Stimulated activated CD4-positive, alpha-beta T cell treated with anti-CD3 and anti-CD28 coated beads, TNF-alpha, amount 100 ng/mL, for 24 hours (primary cell): ENCODE measurements around the gene CCSER1.
"Not testable (repeated sequence)": the region's sequence is repeated elsewhere in the genome, so short reads cannot be mapped to it uniquely, and the experiment has no call there.

ENCODE experiments used
- DNase-seq, 3 experiments: peaks; one replicate each; pipeline ENCODE4 v3.0.0-alpha.2; 2020; ENCODE audit warnings: low read depth in 3 of 3

CCSER1 gene

DNA sequence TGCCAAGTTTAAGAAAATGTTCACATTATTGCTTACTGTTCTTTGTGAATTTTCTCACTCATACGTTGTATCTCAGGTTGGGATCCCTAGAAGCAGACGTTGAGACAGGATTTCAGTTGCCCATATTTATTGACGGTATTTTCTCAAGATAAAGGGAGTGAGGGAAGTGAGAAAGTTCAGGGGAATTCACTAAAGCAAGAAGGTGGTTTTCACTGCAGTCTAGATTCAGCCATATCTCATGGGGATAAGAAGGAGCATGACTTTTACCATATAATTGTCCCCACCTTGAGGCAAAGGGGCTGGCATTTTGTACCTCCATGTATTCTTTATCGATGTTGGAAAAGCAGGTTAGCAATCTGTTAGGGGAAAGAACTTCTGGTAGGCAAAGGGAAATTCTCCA is 543.0 kb downstream of the CCSER1 start:
- DNase-seq = no peak

DNA sequence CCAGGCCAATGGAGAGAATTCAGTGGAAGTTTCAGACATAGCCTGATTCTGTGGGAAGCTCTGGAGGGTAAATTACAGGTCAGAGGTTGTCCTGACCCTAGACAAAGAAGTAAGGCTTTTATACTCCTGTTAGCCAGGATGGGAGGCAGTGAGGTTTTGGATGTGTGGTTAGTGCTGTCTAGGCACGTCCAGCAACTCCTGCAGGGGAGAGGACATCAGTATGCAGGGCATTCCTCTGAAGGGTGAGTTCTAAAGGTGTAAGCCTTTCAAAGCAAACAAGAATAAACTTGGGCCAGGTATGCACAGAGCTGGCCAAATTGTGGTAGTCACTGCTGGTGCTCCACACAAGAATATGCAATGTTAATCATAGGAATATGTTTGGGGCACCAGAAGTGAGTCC is 562.5 kb downstream of the CCSER1 start:
- DNase-seq = no peak

DNA sequence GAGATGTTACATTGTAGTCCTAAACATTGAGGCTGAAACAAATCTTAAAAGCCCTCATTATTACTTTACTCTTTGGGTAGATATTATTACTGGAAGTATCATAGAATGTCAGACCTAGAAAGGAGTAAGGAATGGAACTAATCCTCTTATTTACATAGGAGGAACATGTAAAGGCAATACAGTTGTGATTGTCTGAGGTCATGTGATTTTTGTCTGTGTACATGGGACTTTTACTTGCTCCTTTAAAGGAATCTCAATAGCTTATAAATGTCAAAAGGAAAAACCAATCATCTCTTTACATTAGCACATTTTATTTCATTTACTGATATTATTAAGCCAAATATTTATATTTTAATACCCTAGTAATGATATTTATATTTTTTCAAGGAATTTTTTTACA is 568.2 kb downstream of the CCSER1 start:
- no peak for DNase-seq

DNA sequence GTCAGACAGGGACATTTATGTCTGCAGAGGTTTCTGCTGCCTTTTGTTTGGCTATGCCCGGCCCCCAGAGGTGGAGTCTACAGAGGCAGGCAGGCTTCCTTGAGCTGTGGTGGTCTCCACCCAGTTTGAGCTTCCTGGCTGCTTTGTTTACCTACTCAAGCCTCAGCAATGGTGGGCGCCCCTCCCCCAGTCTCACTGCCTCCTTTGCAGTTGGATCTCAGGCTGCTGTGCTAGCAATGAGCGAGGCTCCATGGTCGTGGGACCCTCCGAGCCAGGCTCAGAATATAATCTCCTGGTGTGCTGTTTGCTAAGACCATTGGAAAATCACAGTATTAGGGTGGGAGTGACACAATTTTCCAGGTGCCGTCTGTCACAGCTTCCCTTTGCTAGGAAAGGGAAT is 578.3 kb downstream of the CCSER1 start:
- DNase-seq = not testable (repeated sequence)

DNA sequence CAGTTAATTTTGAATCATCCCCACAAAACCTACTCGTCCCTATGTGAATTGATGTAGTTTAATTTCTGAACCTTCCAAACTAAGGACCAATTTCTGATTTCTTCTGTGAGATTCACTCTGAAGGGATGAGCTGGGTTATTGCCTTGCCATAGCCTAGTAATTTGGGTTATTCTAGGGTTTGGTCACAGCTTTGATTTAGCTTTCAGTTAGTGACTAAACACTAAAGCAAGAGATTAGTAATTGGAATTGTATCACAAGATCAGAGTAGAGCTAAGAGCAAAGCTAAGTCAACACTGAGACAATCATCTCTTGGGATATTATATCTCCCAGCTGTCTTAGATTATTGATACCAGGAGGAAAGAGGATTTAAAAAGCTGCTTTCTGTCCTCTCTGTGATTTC is 588.0 kb downstream of the CCSER1 start:
- no peak for DNase-seq

DNA sequence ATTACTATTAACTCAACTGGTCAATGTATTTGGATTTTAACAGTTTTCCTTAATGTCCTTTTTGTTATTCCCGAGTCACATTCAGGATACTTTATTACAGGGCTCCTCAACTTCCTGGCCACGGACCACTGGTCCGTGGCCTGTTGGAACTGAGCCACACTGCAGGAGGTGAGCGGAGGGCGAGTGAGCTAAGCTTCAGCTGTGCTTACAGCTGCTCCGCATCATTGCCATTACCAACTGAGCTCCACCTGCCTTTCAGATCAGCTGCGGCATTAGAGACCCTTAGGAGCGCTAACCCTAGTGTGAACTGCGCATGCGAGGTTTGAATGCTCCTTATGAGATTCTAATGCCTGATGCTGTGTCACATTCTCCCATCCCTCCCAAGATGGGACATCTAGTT is 591.7 kb downstream of the CCSER1 start:
- DNase-seq = no peak

DNA sequence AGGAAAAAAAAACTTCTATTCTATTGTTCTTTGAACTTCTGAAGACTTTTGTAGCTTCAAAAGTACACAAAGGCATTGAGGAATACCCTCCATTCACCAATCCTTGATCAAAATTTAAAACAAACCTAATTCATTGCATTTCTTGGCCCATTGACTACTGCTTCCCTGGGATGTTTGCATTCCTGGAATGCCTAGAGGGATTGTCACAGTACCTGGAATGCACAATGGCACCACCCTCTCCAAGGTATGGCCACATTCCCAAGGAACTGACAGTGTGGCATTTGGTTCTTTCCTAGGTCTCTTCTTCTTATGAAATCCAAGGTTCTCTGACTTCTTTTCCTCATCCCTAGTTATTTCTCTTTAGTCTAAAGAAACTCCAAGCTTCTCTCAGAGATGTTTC is 600.7 kb downstream of the CCSER1 start:
- no peak for DNase-seq

DNA sequence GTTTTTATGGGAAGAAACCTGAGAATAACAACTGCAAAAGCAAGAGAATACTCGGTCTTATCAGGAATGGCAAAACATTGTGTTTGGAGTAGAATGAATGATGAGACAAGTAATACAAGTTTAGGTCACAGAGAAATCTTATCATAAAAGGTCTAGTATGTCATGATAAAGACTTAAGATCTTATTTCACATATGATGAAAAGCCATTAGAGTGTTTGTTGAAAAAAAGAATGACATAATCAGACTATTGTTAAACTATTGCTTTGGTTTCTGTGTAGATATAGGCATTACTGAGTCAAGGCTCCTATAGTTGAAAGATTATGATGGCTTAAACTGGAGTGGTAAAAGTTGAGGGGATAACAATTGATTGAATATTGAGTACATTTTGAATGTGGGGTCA is 603.6 kb downstream of the CCSER1 start:
- no peak for DNase-seq

DNA sequence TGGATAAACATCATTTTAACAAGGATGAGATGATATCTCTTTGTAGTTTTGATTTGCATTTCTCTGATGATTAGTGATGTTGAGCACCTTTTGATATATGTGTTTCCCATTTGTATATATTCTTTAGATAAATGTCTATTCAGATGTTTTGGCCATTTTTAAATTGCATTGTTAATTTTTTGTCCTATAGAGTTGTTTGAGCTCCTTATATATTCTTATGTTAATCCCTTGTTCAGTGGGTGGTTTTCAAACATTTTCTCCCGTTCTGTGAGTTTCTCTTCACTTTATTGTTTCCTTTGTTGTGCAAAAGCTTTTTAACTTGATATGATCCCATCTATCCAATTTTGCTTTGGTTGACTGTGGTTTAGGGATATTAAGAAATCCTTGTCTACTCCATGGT is 606.0 kb downstream of the CCSER1 start:
- no peak for DNase-seq

DNA sequence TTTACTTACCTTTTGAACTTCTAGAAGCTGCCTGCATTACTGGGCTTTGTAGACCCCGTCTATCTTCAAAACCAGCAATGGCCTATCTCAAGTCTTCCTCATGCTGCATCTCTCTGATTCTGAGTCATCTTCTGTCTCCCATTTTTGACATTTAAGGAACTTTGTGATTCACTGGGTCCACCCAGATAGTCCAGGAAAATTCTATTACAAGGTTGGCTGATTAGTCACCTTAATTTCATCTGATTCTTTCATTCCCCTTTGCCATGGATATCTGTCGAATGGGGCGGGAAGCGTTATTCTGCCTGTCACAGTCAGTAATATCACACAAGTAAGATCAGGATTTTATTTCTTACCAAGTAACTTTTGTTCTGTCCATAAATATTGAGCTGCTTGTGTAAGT is 618.0 kb downstream of the CCSER1 start:
- DNase-seq = no peak

DNA sequence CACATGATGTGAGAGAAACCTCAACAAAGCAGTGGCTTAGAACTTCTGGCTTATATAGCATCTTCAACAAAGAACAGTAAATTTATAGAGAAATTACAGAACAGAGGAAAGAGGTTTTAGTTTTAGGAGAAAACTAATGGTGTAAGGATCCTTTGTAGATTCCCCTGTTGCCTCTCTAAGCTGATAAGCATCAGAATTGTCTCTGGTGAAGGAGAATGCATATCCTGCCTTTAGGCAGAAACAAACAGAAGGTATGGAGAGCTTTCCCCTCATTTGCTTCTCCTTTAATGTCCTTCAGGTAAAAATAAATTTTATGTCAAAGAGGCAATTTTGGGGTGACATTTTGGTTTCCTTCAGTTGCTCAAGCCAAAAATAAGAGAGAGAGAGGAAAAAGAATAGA is 625.9 kb downstream of the CCSER1 start:
- no peak for DNase-seq

DNA sequence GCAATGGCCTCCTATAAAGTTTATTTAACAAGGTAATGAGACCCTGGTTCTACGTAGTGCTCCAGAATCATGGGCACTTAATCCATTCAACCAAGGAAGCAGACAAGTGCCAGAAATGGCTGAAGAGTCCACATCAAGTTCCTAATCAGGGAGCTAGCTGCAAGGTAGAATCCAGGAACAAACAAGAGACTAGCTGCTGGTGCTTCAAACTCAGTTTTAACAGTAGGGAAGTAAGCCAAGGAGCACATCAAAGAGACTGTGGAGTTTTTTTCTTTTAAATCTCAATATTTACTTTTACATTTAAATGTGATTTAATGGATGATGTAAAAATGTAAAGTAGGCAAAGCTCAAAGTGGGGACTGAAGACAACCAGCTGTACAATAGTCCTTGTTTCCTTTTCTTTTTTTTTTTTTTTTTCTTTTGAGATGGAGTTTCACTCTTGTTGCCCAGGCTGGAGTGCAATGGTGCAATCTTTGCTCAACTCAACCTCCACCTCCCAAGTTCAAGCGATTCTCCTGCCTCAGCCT is 630.4 kb downstream of the CCSER1 start:
- DNase-seq = no peak

DNA sequence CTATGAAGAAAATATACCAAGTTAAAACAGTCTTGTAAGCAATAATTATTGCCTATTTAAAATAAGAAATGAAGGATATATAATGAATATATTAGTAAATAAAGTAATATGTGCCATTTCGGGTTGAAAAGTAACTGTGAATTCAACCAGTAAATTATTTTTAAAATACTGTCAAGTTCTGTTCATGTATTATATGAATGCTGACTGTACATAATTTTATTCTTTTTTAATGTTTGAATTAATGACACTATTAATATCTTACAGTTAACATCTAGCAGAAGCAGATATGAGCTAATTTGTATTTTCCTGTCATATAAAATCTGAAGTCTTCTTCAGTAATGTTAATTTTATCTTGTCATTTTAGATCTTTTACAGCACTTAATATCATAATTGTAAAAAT is 632.9 kb downstream of the CCSER1 start:
- DNase-seq = no peak

DNA sequence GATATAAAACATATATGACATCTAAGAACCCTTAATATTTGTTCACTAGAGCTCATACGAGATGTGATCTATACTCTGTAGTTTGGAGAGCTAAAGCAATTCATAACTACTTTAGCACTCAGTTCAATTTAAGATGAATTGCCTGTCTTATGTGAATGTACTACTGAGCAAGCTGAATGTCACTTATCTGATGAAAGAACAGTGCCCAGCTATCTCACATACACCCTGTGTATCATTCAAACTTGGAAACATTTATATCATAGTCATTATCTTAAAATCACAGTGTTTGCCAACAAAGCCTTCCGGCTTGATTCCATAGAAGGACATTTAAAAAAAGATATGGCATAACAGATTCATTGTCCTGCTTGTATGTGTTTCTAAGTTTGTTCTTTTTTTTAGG is 639.6 kb downstream of the CCSER1 start:
- DNase-seq = no peak

DNA sequence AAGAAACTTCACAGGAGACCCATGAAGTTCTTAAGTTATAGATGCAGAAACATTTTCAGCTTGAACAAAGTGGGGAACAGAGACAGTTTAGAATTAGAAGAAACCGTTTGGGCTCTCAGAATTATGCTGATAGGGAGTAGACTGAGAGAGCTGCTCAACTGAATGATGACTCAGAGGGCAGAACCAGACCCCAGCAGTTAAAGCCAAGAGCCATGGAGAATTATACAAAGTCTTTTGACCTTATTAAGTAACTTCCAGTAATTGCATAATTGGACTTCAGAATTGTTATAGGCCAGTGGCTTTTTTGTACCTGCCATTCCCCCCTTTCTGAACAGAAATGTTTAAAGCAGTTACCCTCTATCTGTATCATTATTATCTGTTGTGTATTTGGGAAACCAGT is 642.1 kb downstream of the CCSER1 start:
- DNase-seq = no peak

DNA sequence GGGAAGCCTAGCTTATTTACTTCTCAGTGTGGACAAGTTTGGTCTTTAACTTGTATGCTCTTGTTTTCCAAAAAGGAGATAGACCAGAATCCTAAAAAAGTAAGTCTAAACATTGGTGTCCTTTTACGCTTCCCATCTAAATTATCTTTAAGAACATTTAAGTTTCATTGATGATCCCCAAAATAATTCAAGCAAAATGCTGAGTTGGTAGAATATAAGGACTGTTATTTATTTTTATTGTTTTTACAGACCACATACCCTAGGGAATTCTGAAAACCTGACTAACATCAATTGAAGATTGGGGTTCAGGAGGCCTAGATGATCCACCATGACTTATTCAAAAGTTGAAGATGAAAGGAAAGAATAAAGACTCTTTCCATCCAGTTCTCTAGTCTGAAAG is 653.0 kb downstream of the CCSER1 start:
- DNase-seq = no peak

DNA sequence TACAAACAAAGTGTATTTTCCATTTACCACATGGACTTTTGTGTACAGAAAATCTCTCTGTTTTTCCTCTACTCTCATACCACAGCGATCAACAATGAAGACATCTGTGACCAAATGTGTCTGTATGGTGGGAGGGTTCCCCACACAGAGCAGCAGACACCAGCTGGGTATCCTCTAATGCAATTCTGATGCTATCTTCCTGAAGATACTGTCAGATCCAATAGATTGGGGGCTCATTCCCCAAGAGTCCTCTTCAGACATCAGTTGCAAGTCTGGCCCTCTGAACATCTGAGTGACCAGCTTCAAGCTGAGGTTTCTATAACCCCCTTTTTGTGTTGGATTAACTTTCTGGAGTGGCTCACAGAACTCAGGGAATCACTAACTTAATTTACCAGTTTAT is 659.4 kb downstream of the CCSER1 start:
- no peak for DNase-seq

DNA sequence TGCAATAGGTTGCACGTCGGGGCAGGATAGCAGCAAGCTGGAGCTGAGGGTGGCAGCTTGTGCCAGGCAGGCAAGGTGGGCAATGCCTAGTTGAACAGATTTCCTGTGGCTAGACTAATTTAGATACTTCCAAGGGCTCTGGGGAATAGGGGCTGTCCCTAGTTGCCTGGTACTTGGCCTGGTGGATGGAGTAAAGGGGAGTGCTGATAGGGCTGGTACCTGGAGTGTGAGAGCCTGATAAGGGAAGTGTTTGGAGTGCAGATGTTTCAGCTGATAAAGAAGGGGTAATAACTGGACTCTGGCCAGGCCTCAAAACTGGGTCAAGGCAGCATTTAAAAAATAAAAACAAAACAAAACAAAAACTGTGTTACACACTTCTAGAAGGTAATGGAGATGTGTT is 665.5 kb downstream of the CCSER1 start:
- DNase-seq = no peak

DNA sequence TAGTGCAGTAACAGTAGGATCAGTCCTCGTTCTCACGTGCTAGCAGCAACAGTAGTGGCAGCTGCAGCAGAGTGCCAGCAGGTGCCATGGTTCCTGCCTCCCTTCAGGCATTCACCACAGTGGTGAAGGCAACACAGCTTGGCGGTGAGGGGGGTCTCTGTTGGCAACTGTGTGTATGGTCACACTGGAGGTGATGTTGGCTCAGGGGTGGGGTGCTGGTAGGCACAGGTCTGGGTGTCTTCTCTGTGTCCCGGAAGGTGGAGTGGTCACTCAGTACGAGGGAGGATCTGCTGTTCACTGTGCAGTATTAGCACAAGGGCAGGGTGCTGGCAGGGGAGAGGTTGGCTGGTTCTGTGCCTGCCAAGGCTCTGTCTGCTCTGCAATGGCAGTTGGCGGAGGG is 671.8 kb downstream of the CCSER1 start:
- no peak for DNase-seq

DNA sequence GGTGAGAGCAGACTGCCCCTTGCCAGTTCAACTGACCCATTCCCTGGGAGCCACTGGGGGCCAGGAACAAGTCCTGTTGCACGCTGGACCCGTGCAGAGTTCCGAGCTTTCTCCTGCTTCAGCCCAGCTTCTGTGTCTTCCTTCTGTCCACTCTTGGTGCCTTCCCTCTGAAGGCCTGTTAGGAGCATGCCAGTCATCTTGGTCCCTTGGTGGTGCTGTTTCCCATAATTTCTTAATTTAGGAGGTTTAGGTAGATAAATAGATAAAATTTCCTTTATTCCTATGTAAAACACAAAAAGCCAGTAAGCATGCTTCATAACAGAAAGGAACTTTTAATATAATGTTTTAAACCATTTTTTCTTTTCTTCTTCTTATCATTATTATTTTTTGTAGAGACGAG is 672.7 kb downstream of the CCSER1 start:
- DNase-seq = no peak

DNA sequence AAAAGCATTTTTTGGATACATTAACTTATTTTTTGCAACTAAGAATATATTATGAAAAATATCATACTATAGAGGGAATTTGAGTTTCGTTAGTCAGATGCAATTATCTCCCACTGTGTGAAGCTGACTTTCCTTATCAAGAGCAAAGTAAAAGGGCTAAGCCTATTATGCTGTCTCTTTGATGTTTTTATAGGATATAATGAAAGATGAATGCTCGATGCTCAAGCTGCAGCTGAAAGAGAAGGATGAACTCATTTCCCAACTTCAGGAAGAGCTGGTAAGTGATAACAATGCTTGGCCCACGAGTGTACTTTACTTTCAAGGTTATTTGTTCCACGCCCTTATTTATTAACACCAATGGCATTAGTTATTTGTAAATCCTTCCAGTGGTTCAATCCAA is 688.4 kb downstream of the CCSER1 start:
- DNase-seq = no peak

DNA sequence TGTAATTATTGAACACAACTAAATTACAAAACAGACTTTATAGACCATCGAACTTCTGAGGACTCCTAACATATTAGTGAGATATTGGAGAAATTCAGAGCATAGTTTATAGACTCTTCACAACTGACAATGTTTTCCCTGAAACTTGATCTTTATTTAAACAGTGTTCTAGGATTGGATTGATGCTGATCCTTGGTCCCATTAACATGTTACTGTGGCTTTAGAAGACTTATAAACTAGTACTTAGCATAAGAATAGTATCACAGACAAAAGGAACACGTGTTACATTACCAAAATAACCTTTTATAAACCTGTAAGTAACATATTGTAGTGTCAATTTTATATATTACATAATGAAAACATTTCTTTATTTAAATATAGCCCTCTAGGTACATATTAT is 689.6 kb downstream of the CCSER1 start:
- DNase-seq = no peak

DNA sequence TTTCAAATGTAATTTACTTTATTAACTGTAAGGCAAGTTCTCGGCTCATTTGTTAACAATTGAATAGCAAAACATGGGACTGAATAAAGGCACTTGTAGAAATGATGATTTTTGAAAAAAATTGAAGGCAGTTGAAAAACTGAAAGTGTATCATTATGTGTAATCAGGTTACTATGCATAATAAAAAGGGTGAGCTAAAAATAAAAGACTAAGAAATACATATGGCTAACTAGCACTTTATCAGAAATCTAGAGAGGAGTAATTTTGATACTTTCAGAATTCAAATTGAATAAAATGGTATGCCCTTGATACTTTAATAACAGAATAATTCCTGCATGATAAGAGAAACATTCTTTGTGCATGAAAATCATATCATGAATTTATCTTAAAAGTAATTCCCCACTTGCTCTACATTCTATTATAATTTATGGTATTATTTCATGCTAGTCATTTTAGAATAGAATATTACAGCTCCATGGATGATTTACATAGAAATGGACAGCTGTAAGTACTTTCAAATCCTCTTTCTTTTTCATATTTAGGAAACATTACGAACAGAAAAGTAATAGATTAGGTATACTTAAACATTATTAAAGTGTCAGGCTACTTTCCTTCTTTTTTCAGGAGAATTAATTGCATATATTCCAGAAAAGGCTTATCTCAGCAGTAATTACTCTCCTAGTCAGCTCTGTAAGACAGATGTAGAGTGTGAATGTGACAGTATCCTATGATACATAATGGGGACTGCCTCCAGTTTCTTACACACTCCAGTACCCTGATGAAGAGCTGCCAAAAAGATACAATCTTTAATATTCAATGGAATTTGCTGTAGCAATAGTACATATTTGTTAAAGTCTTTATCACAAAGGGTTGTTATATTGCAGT is 697.3 kb downstream of the CCSER1 start:
- no peak for DNase-seq

DNA sequence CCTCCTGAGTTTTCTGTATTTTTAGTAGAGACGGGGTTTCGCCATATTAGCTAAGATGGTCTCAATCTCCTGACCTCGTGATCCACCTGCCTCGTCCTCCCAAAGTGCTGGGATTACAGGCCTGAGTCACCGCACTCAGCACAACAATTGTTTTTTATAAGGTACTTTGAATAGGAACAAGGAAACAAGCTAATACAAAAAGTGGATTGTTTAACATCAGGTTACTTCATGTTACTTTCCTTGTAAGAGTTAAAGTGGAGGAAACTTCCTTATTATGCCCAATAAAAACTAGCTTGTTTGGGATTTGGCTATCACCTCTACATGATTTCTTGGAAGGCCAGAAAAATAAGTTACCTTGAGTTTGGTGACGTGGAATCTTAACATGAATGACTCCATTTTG is 698.7 kb downstream of the CCSER1 start:
- no peak for DNase-seq
